HFFc6 (cell line): ENCODE measurements around the gene KIAA2012. TPM values are rescaled to one million over a fixed set of nuclear protein-coding genes. Genes with fewer than 3 reads are reported as not detected.

Source experiments
- DNase-seq: peaks from one replicate; pipeline ENCODE4 v3.0.0-alpha.2; 2018
- H3K27ac Mint-ChIP-seq: 2 replicates; pipeline ENCODE4 v1.8.0; 2020; ENCODE audit warnings: mild to moderate bottlenecking, mixed read lengths
- H3K27me3 Mint-ChIP-seq: 2 replicates; pipeline ENCODE4 v1.8.0; 2021; ENCODE audit warnings: mild to moderate bottlenecking, moderate library complexity, mixed read lengths; ENCODE audit not compliant: insufficient read depth
- H3K36me3 Mint-ChIP-seq: 2 replicates; pipeline ENCODE4 v1.8.0; 2021; ENCODE audit warnings: low read depth, mixed read lengths
- H3K4me1 Mint-ChIP-seq: 2 replicates; pipeline ENCODE4 v1.8.0; 2020; ENCODE audit warnings: low read depth, mixed read lengths
- H3K4me3 Mint-ChIP-seq: 2 replicates; pipeline ENCODE4 v1.8.0; 2020; ENCODE audit warnings: mild to moderate bottlenecking, moderate library complexity, mixed read lengths
- H3K9me3 Mint-ChIP-seq: 2 replicates; pipeline ENCODE4 v1.8.0; 2020; ENCODE audit warnings: mild to moderate bottlenecking, mixed read lengths
- total RNA-seq, 6 experiments: library from RNA; stranded (reverse); fragmentation: NEBNext Ultra II Directional; extraction: Animal tissue kit (Norgen Biotek cat#: 25700); gene quantifications; 2 replicates in 1 of 6; 3 replicates in 5 of 6; pipeline ENCODE4 v1.2.3, GENCODE V29; 2021
- TF ChIP-seq, protein P1 (sequence below): fragments of 200-600 bp; sonication (generic); IDR thresholded peaks from 2 replicates; pipeline ENCODE4 v1.5.0; 2021; ENCODE audit warnings: antibody characterized with exemption, mild to moderate bottlenecking

The KIAA2012 gene
- total RNA-seq, 6 experiments from 2014 or later: 0.09 to 0.40 (median 0.26) TPM

DNA sequence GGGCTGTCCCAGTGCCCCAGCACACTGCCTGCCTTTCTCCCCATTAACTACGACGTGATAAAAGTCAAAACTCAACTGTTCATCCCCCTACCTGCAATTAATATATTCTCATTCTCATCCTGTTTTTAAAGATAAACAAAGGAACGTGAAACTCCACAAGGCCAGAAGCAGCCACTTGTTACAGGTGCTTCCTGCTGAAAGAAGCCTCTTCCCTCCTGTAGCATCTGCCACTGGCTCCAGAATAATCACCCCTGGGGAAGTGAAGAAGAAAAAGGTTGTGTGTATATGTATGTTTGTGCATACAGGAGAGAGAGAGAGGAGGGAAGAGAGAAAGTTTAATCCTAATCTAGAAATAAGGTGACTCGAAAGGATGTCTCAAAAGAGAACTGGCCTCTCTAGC lies 27.1 kb downstream of the KIAA2012 start:
- no peaks in the 10 kb centered on the region for H3K9me3 Mint-ChIP-seq
- no peaks in the 10 kb centered on the region; the same call in none of the 2 replicates for H3K27me3 Mint-ChIP-seq
- no peak overlapping the region for H3K4me3 Mint-ChIP-seq
- TF ChIP-seq, protein P1, sequence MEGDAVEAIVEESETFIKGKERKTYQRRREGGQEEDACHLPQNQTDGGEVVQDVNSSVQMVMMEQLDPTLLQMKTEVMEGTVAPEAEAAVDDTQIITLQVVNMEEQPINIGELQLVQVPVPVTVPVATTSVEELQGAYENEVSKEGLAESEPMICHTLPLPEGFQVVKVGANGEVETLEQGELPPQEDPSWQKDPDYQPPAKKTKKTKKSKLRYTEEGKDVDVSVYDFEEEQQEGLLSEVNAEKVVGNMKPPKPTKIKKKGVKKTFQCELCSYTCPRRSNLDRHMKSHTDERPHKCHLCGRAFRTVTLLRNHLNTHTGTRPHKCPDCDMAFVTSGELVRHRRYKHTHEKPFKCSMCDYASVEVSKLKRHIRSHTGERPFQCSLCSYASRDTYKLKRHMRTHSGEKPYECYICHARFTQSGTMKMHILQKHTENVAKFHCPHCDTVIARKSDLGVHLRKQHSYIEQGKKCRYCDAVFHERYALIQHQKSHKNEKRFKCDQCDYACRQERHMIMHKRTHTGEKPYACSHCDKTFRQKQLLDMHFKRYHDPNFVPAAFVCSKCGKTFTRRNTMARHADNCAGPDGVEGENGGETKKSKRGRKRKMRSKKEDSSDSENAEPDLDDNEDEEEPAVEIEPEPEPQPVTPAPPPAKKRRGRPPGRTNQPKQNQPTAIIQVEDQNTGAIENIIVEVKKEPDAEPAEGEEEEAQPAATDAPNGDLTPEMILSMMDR: no peak
- DNase-seq: no peak
- H3K4me1 Mint-ChIP-seq: peaks cover 32% of the 10 kb centered on the region
- H3K36me3 Mint-ChIP-seq: peaks cover 4% of the 10 kb centered on the region; the same call in 1 of the 2 replicates
- H3K27ac Mint-ChIP-seq: no peak overlapping the region

DNA sequence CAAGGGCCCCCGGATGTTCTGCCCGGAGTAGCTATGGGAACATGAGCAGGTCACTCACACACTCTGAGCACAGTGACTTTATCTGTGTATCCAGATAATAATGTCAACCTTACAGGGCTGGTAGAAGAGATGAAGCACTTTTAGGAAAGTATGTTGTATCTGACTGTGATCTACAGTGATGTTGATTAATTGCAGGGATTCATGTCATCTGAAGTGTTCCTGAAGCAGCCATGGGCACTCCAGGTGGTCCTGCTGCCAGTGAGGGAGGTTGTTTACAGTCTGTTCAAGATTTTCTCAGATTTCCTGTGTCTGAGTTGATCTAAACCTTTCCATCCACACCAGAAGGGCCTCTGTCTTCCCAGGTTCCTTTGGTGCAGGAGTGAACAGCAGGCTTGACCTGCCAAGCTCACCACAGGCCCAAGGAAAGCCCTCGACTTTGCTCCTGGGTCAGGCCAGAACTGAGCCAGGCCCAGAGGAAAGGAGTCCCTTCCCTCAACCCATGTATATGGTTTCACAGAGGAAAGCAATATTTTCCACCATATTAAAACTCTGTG lies 28.0 kb downstream of the KIAA2012 start:
- Mint-ChIP-seq H3K4me1 (peaks cover 32% of the 10 kb centered on the region), H3K36me3 (peaks cover 4% of the 10 kb centered on the region; the same call in 1 of the 2 replicates), H3K9me3 (no peaks in the 10 kb centered on the region), H3K4me3 (no peak overlapping the region), H3K27me3 (no peaks in the 10 kb centered on the region; the same call in none of the 2 replicates), H3K27ac (no peak overlapping the region)
- no peak for DNase-seq
- TF ChIP-seq, protein P1: no peak

DNA sequence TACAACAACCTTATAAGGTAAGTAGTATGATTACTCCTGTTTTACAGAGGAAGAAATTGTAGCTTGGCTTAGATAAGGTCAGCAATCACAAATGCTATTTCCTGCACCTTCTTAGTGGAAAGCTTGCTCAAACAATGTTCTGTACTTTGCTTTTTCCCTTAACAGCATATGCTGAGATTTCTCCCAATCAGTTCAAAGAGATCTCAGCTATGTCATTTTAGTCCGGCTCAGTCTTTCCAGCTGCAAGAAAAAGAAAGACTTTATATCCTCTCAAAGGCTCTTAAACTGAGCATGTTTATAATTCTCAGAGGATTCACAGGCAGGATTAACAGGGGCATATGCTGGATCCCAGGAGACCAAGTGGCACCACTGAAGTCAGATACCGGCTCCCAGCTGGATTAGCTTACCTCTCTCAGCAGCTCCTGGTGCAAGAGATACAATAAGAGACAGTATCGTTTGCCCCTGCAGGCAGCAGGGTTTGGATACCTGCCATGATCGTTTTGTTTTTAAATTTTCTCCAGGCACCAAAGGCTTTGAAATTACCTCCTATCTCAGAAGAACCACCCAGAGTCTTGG lies 29.5 kb downstream of the KIAA2012 start:
- DNase-seq: no peak
- TF ChIP-seq, protein P1: no peak
- Mint-ChIP-seq H3K4me3 (no peak overlapping the region), H3K9me3 (no peaks in the 10 kb centered on the region), H3K36me3 (no peaks in the 10 kb centered on the region), H3K27me3 (no peaks in the 10 kb centered on the region; the same call in 1 of the 2 replicates), H3K27ac (no peak overlapping the region), H3K4me1 (peaks cover 20% of the 10 kb centered on the region)

DNA sequence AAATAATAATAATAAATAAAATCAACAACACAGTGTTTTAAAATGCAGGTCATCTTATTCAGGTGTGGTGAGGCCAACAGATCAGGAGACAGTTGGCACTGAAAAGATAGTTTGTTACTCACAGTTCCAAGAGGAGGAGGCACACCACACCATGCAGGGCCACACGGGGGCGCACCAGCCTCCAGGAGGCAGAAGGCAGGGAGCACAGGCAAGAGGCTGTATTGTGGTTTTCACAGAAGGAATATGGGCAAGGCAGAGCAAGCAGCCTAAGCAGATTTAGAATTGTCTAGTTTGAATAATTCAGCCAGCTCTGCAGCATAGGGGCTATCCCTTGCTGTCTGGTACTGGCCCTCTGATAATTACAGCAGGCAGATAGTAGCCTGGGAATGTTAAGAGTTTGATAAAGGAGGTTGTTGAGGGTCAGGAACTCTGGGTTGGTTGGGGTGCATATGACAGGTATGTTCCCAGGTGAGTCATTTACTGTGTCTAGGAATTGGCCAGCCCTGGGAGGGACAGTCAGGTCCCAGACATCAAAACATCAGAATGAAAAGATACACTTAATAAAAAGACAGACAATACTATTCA lies 31.3 kb downstream of the KIAA2012 start:
- Mint-ChIP-seq H3K27me3 (no peaks in the 10 kb centered on the region; the same call in 1 of the 2 replicates), H3K27ac (no peak overlapping the region), H3K36me3 (no peaks in the 10 kb centered on the region), H3K4me3 (no peak overlapping the region), H3K9me3 (no peaks in the 10 kb centered on the region), H3K4me1 (peaks cover 28% of the 10 kb centered on the region)
- TF ChIP-seq, protein P1: peak; percentile 93
- peak; percentile 65 for DNase-seq

DNA sequence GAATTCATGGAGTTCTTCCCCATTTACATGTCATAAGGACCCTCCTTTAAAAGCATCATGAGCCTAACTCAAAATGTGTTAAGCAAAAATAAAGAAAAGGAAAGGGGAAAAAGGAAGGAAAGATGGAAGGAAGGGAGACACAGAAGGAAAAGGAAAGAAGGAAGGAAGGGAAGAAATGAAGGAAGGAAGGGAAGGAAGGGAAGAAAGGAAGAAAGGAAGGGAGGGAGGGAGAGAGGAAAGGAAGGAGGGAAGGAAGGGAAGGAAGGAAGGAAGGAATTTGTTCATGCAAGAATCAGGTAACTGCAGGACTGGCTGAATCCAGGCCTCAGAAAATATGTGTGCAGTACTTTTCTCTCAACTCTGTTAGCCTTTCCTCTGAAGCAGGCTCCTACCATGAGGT lies 32.0 kb downstream of the KIAA2012 start:
- DNase-seq: no peak
- no peaks in the 10 kb centered on the region; the same call in 1 of the 2 replicates for H3K27me3 Mint-ChIP-seq
- no peaks in the 10 kb centered on the region for H3K9me3 Mint-ChIP-seq
- H3K36me3 Mint-ChIP-seq: no peaks in the 10 kb centered on the region
- H3K27ac Mint-ChIP-seq: no peak overlapping the region
- TF ChIP-seq, protein P1: no peak
- H3K4me3 Mint-ChIP-seq: no peak overlapping the region
- peaks cover 34% of the 10 kb centered on the region for H3K4me1 Mint-ChIP-seq
